Smooth muscle cell (in vitro differentiated cells): ENCODE results near the gene ZDHHC5. TPM values are rescaled to one million over a fixed set of nuclear protein-coding genes. Genes with fewer than 3 reads are reported as not detected.
A peak's percentile ranks its signal among the peaks of the same experiment; 100 is the strongest.
"Not testable (repeated sequence)": the region's sequence is repeated elsewhere in the genome, so short reads cannot be mapped to it uniquely, and the experiment has no call there.

Source experiments
- DNase-seq: peaks from one replicate; lab custom pipeline; 2025; ENCODE audit not compliant: unreplicated experiment; lab: John Stamatoyannopoulos, UW
- H2AFZ ChIP-seq: fragments of 200-600 bp; sonication (generic); 2 replicates; pipeline ENCODE4 v1.6.0; 2016; ENCODE audit warnings: antibody characterized with exemption, low read depth, mild to moderate bottlenecking
- H3F3A ChIP-seq: fragments of 200-600 bp; sonication (generic); 2 replicates; pipeline ENCODE4 v1.6.0; 2017; ENCODE audit warnings: antibody characterized with exemption, low read depth
- H3K27ac ChIP-seq: fragments of 200-600 bp; sonication (generic); 2 replicates; pipeline ENCODE4 v1.5.1; 2016; ENCODE audit warnings: low read depth, mild to moderate bottlenecking
- H3K27me3 ChIP-seq: fragments of 200-600 bp; sonication (generic); 2 replicates; pipeline ENCODE4 v1.6.1; 2016; ENCODE audit warnings: low read depth, mild to moderate bottlenecking
- H3K36me3 ChIP-seq: fragments of 200-600 bp; sonication (generic); 2 replicates; pipeline ENCODE4 v1.5.1; 2016; ENCODE audit warnings: low read depth
- H3K4me1 ChIP-seq: fragments of 200-600 bp; sonication (generic); 2 replicates; pipeline ENCODE4 v1.5.1; 2016; ENCODE audit warnings: low read depth
- H3K4me2 ChIP-seq: fragments of 200-600 bp; sonication (generic); 2 replicates; pipeline ENCODE4 v1.6.0; 2016; ENCODE audit warnings: mild to moderate bottlenecking
- H3K4me3 ChIP-seq: fragments of 200-600 bp; sonication (generic); 2 replicates; pipeline ENCODE4 v1.5.1; 2016; ENCODE audit warnings: mild to moderate bottlenecking
- H3K79me2 ChIP-seq: fragments of 200-600 bp; sonication (generic); 2 replicates; pipeline ENCODE4 v1.6.0; 2016; ENCODE audit warnings: low read depth, mild to moderate bottlenecking
- H3K9ac ChIP-seq: fragments of 200-600 bp; sonication (generic); 2 replicates; pipeline ENCODE4 v1.6.0; 2016; ENCODE audit warnings: low read depth
- H3K9me3 ChIP-seq: fragments of 200-600 bp; sonication (generic); replicated peaks from 2 replicates; pipeline ENCODE4 v1.5.1; 2016; ENCODE audit warnings: low read depth
- H4K20me1 ChIP-seq: fragments of 200-600 bp; sonication (generic); 2 replicates; pipeline ENCODE4 v1.6.0; 2016; ENCODE audit warnings: low read depth
- WGBS: methylation state at CpG from one replicate; pipeline ENCODE4 v1.1.7; 2016; ENCODE audit warnings: low lambda C conversion rate; 5-methylcytosine and 5-hydroxymethylcytosine counted together
- polyA plus RNA-seq: library from polyadenylated mRNA; unstranded; fragments of >200 nt; fragmentation: Nextera tagmentation; extraction: Ambion mirVana; gene quantifications from 2 replicates; pipeline ENCODE4 v1.2.1, GENCODE V29; 2016
- total RNA-seq: library from RNA; depleted of rRNA; stranded (reverse); fragments of >200 nt; gene quantifications from 2 replicates; pipeline ENCODE4 v1.2.3, GENCODE V29; 2014
- TF ChIP-seq, protein P1 (sequence below): fragments of 200-600 bp; sonication (generic); IDR thresholded peaks from 2 replicates; pipeline ENCODE4 v1.5.1; 2017; ENCODE audit warnings: borderline replicate concordance, mild to moderate bottlenecking, antibody characterized with exemption; ENCODE audit not compliant: insufficient read depth, poor library complexity, severe bottlenecking

The ZDHHC5 gene
- total and polyA plus RNA-seq, 2 experiments from 2014 or later, result 34.5 to 38.0 TPM

DNA sequence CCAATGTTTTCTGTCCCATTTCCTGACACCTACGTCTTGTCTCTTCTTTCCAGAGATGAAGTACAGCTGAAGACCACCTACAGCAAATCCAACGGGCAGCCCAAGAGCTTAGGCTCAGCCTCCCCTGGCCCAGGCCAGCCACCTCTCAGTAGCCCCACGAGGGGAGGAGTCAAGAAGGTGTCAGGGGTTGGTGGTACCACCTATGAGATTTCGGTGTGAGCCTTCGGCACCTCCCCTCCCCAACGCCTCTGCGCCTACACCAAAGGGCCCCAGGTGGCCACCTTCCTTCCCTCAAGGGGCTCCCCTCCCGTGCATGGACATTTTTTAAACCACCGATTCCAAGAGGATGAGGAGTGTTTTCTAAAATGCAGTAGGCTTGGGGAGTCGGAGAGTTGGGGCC lies 31.9 kb downstream of the ZDHHC5 start:
- Histone ChIP-seq H3K36me3 (peaks cover 22% of the 10 kb centered on the region), H3K27ac (no peak overlapping the region), H3K79me2 (no peaks in the 10 kb centered on the region), H3K4me2 (no peak overlapping the region), H3F3A (peaks cover 15% of the 10 kb centered on the region), H3K9me3 (no peaks in the 10 kb centered on the region), H2AFZ (no peak overlapping the region), H3K27me3 (no peaks in the 10 kb centered on the region), H3K9ac (no peak overlapping the region), H4K20me1 (no peaks in the 10 kb centered on the region), H3K4me3 (no peak overlapping the region), H3K4me1 (no peaks in the 10 kb centered on the region)
- TF ChIP-seq, protein P1, sequence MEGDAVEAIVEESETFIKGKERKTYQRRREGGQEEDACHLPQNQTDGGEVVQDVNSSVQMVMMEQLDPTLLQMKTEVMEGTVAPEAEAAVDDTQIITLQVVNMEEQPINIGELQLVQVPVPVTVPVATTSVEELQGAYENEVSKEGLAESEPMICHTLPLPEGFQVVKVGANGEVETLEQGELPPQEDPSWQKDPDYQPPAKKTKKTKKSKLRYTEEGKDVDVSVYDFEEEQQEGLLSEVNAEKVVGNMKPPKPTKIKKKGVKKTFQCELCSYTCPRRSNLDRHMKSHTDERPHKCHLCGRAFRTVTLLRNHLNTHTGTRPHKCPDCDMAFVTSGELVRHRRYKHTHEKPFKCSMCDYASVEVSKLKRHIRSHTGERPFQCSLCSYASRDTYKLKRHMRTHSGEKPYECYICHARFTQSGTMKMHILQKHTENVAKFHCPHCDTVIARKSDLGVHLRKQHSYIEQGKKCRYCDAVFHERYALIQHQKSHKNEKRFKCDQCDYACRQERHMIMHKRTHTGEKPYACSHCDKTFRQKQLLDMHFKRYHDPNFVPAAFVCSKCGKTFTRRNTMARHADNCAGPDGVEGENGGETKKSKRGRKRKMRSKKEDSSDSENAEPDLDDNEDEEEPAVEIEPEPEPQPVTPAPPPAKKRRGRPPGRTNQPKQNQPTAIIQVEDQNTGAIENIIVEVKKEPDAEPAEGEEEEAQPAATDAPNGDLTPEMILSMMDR, result no peak
- WGBS, result 94% methylated on average over 10 of the region's 10 CpGs
- DNase-seq, result no peak

DNA sequence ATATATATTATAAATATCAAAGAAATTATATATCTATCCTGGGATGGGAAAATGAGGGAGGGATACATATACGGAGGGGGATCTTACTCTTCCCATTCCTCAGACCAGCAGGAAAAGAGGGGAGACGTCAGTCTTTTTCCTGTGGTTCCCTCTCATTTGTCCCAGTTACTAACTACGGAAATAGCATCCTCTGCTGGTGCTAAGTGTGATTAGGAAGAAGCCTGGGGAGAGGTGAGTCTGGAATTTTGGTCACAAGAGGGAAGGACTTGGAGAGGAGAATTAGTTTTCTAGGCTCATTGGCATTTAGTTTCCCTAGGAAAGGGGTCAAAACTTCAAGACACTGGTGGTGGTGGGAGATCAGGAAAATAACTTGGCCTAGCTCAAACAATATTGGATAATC lies 32.5 kb downstream of the ZDHHC5 start:
- 90% methylated on average over 3 of the region's 3 CpGs for WGBS
- peaks cover under 1% of the 10 kb centered on the region for H3K79me2 ChIP-seq
- no peaks in the 10 kb centered on the region for H3K9me3 ChIP-seq
- H3F3A ChIP-seq, result peaks cover 15% of the 10 kb centered on the region
- no peak overlapping the region for H3K27ac ChIP-seq
- H2AFZ ChIP-seq, result no peak overlapping the region
- H3K4me3 ChIP-seq, result no peak overlapping the region
- DNase-seq, result no peak
- H3K9ac ChIP-seq, result no peak overlapping the region
- no peak overlapping the region for H3K4me2 ChIP-seq
- H3K36me3 ChIP-seq, result peaks cover 16% of the 10 kb centered on the region
- no peaks in the 10 kb centered on the region for H3K27me3 ChIP-seq
- TF ChIP-seq, protein P1, result no peak
- H3K4me1 ChIP-seq, result no peaks in the 10 kb centered on the region
- H4K20me1 ChIP-seq, result no peaks in the 10 kb centered on the region

DNA sequence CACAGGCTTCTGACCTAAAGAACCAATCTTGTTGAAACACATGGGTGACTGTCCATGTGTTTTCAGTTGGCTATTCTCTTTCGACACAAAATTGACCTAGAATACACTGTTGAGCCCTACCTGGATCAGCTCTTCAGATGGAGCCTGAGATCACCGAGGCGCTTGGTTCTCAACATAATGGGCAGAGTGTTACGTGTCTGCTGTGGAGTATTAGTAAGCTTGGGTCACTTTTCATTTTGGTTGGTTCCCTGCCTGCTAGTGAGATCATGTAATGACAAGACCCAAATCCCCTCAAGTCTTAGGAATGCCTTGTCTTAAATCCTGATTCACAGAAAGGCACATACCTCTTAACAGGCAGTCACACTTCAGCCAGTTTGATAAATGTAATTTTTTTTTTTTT lies 35.4 kb downstream of the ZDHHC5 start:
- Histone ChIP-seq H3K4me3 (no peak overlapping the region), H3K36me3 (peaks cover 11% of the 10 kb centered on the region)
- DNase-seq, result no peak

DNA sequence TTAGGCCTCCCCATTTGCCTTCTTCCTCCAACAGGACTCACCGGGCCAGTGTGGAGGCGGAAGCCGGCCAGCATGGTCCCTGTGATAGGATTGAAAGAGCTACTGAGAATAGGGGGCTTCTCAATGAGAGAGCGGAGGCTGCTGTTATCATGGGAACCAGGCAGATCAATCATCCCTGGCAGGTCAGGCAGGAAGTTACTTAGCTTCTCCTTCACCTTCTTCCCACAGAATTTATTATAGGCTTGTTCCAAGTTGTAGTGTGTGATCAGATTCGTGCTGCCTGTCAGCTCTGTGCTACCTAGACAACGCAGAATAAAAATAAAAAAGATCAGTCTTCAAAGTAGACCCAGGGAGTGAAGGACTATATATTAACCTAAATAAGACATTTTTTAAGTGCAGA lies 37.0 kb downstream of the ZDHHC5 start:
- Histone ChIP-seq H3K4me3 (no peak overlapping the region), H3K4me1 (no peaks in the 10 kb centered on the region), H3K4me2 (no peak overlapping the region), H3K79me2 (peaks cover 44% of the 10 kb centered on the region), H3K36me3 (peaks cover 11% of the 10 kb centered on the region), H3K27ac (no peak overlapping the region), H3K9me3 (no peaks in the 10 kb centered on the region), H2AFZ (no peak overlapping the region), H3F3A (peaks cover 15% of the 10 kb centered on the region), H3K9ac (no peak overlapping the region), H3K27me3 (no peaks in the 10 kb centered on the region), H4K20me1 (peaks cover 16% of the 10 kb centered on the region)
- WGBS, result 98% methylated on average over 6 of the region's 6 CpGs
- TF ChIP-seq, protein P1, result no peak
- DNase-seq, result no peak

More for the DNA sequence above, 35.4 kb downstream of the ZDHHC5 start:
- TF ChIP-seq, protein P1, result no peak
- Histone ChIP-seq H3K79me2 (peaks cover 29% of the 10 kb centered on the region), H3K4me1 (no peaks in the 10 kb centered on the region), H3K9ac (no peak overlapping the region), H4K20me1 (peaks cover 16% of the 10 kb centered on the region), H3K9me3 (no peaks in the 10 kb centered on the region), H3K27ac (peak overlapping the region; percentile 6), H3K4me2 (no peak overlapping the region), H3K27me3 (no peaks in the 10 kb centered on the region), H2AFZ (no peak overlapping the region), H3F3A (peaks cover 15% of the 10 kb centered on the region)
- WGBS, result 99% methylated on average over 4 of the region's 4 CpGs

DNA sequence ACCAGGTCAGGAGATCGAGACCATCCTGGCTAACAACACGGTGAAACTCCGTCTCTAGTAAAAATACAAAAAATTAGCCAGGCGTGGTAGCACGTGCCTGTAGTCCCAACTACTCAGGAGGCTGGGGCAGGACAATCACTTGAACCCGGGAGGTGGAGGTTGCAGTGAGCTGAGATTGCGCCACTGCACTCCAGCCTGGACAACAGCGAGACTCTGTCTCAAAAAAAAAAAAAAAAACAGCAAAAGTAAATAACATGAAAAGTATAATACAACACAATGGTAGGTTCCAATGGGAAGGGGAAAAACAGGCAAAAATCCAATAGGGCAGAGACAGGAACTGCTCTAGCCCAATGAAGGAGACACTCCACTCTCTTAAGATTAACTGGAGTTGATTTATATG lies 37.5 kb downstream of the ZDHHC5 start:
- Histone ChIP-seq H3K79me2 (peaks cover 49% of the 10 kb centered on the region), H3F3A (peaks cover 15% of the 10 kb centered on the region), H4K20me1 (peaks cover 16% of the 10 kb centered on the region), H3K36me3 (peaks cover 11% of the 10 kb centered on the region)
- H3K9me3 ChIP-seq, H3K4me1 ChIP-seq, H3K4me3 ChIP-seq, H2AFZ ChIP-seq, H3K4me2 ChIP-seq, H3K27me3 ChIP-seq, DNase-seq, H3K27ac ChIP-seq, H3K9ac ChIP-seq: not testable (repeated sequence)
- 90% methylated on average over 8 of the region's 8 CpGs for WGBS
